HCT116 (cell line): ENCODE results near the gene TSC22D4.
"Not testable (repeated sequence)": the region's sequence is repeated elsewhere in the genome, so short reads cannot be mapped to it uniquely, and the experiment has no call there.

Experiments used
- ATF3 ChIP-seq: IDR thresholded peaks from 2 replicates; pipeline ENCODE4 v1.6.1; 2012
- CTCF ChIP-seq, 3 experiments: fragments of 200-600 bp in 1 of 3; sonication (generic) in 1 of 3; IDR thresholded peaks in 2 of 3; conservative IDR thresholded peaks in 1 of 3; 2 replicates each; pipeline ENCODE4 v1.5.1; 2012 to 2017; ENCODE audit warnings: low read depth in 2 of 3, low read length in 2 of 3, antibody characterized with exemption in 1 of 3, borderline replicate concordance in 1 of 3, control low read depth in 1 of 3, mild to moderate bottlenecking in 1 of 3, mixed read lengths in 1 of 3, mixed run types in 1 of 3, moderate library complexity in 1 of 3; ENCODE audit not compliant: insufficient read depth in 1 of 3
- EGR1 ChIP-seq: IDR thresholded peaks from 2 replicates; pipeline ENCODE4 v1.6.1; 2012; ENCODE audit warnings: low read depth
- ELF1 ChIP-seq: IDR thresholded peaks from 2 replicates; pipeline ENCODE4 v1.6.1; 2012; ENCODE audit warnings: low read depth, borderline replicate concordance
- EZH2 ChIP-seq: fragments of 200-600 bp; sonication (generic); IDR thresholded peaks from 2 replicates; pipeline ENCODE4 v1.6.1; 2017; ENCODE audit warnings: antibody characterized with exemption, mixed run types
- JUND ChIP-seq: IDR thresholded peaks from 2 replicates; pipeline ENCODE4 v1.6.1; 2012
- MAX ChIP-seq: IDR thresholded peaks from 2 replicates; pipeline ENCODE4 v1.6.1; 2012
- POLR2A ChIP-seq: IDR thresholded peaks from 2 replicates; pipeline ENCODE4 v1.7.0; 2011; ENCODE audit warnings: borderline replicate concordance; ENCODE audit not compliant: insufficient read depth, insufficient read length; ENCODE audit errors: extremely low read depth
- REST ChIP-seq: IDR thresholded peaks from 2 replicates; pipeline ENCODE4 v1.6.1; 2012; ENCODE audit warnings: low read depth
- SP1 ChIP-seq: IDR thresholded peaks from 2 replicates; pipeline ENCODE4 v1.6.1; 2012; ENCODE audit warnings: low read depth

GRCh38 chr7:100439244-100439643 lies 39.8 kb downstream of the TSC22D4 start:
- not testable (repeated sequence) for TF ChIP-seq EZH2; CTCF (IDR thresholded peaks at IDR 0.05 in 2 of 3, conservative IDR thresholded peaks at IDR 0.05 in 1 of 3; ENCODE audit: borderline replicate concordance in 1 of 3, insufficient read depth in 1 of 3, low read depth in 2 of 3, low read length in 2 of 3); REST; EGR1; SP1; MAX; ELF1; ATF3; JUND; POLR2A
